H1 (cell line): ENCODE measurements around the gene GPR39. TPM values are rescaled to one million over a fixed set of nuclear protein-coding genes. Genes with fewer than 3 reads are reported as not detected.

ENCODE experiments used
- CTCF ChIA-PET: fragments of 300-600 bp; sonication (Branson Sonifier 250); formaldehyde crosslinking; loops from one replicate; lab custom pipeline; 2021; ENCODE audit not compliant: partially characterized antibody; lab: Charles Lee
- POLR2A ChIA-PET: fragments of 300-600 bp; sonication (Branson Sonifier 250); formaldehyde crosslinking; loops from one replicate; lab custom pipeline; 2021; ENCODE audit warnings: inconsistent platforms; ENCODE audit not compliant: partially characterized antibody; lab: Charles Lee
- DNase-seq, 2 experiments: peaks; one replicate each; pipeline versions ENCODE4 v3.0.0 to v3.0.0-alpha.2; 2010 to 2022; ENCODE audit warnings: low spot score in 2 of 2, low read depth in 1 of 2, mixed read lengths in 1 of 2
- FAIRE-seq: peaks from 2 replicates; lab custom pipeline; 2011; peaks lifted over from hg19 to GRCh38; lab: Jason Lieb, UNC
- H2AFZ ChIP-seq: 2 replicates; pipeline ENCODE4 v1.8.1; 2012; ENCODE audit warnings: low read length, inconsistent platforms
- H2AK5ac ChIP-seq: 2 replicates; pipeline ENCODE4 v1.6.1; 2013; ENCODE audit warnings: low read depth, low read length
- H2BK120ac ChIP-seq: replicated peaks from 2 replicates; pipeline ENCODE3; 2013; ENCODE audit warnings: low read depth, low read length, inconsistent platforms
- H2BK12ac ChIP-seq: 2 replicates; pipeline ENCODE4 v1.6.1; 2013; ENCODE audit warnings: low read depth, low read length
- H2BK15ac ChIP-seq: 2 replicates; pipeline ENCODE4 v1.6.1; 2013; ENCODE audit warnings: low read length
- H2BK20ac ChIP-seq: 2 replicates; pipeline ENCODE4 v1.6.1; 2013; ENCODE audit warnings: low read length
- H2BK5ac ChIP-seq: 2 replicates; pipeline ENCODE4 v1.6.1; 2013; ENCODE audit warnings: low read depth, low read length
- H3K14ac ChIP-seq: 2 replicates; pipeline ENCODE4 v1.6.1; 2013; ENCODE audit warnings: inconsistent platforms; ENCODE audit not compliant: insufficient read length
- H3K18ac ChIP-seq: 2 replicates; pipeline ENCODE4 v1.6.1; 2013; ENCODE audit warnings: low read length; ENCODE audit errors: extremely low read depth
- H3K23ac ChIP-seq: 2 replicates; pipeline ENCODE4 v1.6.1; 2013; ENCODE audit warnings: inconsistent platforms; ENCODE audit not compliant: insufficient read length
- H3K23me2 ChIP-seq: 2 replicates; pipeline ENCODE4 v1.6.1; 2013; ENCODE audit warnings: low read depth, low read length
- H3K27ac ChIP-seq: 2 replicates; pipeline ENCODE4 v1.6.1; 2011; ENCODE audit warnings: low read depth, low read length, inconsistent platforms
- H3K27me3 ChIP-seq, 4 experiments: replicated peaks in 1 of 4; 1 replicate in 1 of 4; 2 replicates in 3 of 4; pipeline versions ENCODE4 v1.6.1 to v1.8.1; 2011 to 2013; ENCODE audit warnings: low read length in 3 of 4, mild to moderate bottlenecking in 3 of 4, inconsistent platforms in 2 of 4, mixed read lengths in 2 of 4, moderate library complexity in 1 of 4; ENCODE audit not compliant: control insufficient read depth in 3 of 4, insufficient read depth in 3 of 4; ENCODE audit errors: extremely low read depth in 1 of 4
- H3K36me3 ChIP-seq, 4 experiments: 2 replicates each; pipeline versions ENCODE4 v1.6.1 to v1.8.1; 2011 to 2013; ENCODE audit warnings: mild to moderate bottlenecking in 4 of 4, low read length in 3 of 4, moderate library complexity in 2 of 4, control low read depth in 1 of 4, inconsistent platforms in 1 of 4; ENCODE audit not compliant: insufficient read depth in 4 of 4, control insufficient read depth in 2 of 4
- H3K4ac ChIP-seq: replicated peaks from 2 replicates; pipeline ENCODE3; 2013; ENCODE audit warnings: low read length, low read depth, mixed read lengths, inconsistent platforms; ENCODE audit not compliant: insufficient read length
- H3K4me1 ChIP-seq, 4 experiments: replicated peaks in 1 of 4; 1 replicate in 1 of 4; 2 replicates in 3 of 4; pipeline versions ENCODE4 v1.6.1 to v1.8.1; 2011 to 2013; ENCODE audit warnings: low read length in 3 of 4, inconsistent platforms in 2 of 4, mixed read lengths in 1 of 4; ENCODE audit not compliant: insufficient read depth in 4 of 4, control insufficient read depth in 3 of 4
- H3K4me2 ChIP-seq, 2 experiments: 2 replicates each; pipeline versions ENCODE4 v1.6.1 to v1.8.1; 2011 to 2013; ENCODE audit warnings: low read depth in 2 of 2, low read length in 2 of 2, control low read depth in 1 of 2, inconsistent platforms in 1 of 2, mild to moderate bottlenecking in 1 of 2; ENCODE audit not compliant: insufficient read depth in 1 of 2
- H3K4me3 ChIP-seq, 4 experiments: fragments of 200-600, 300-600 bp in 1 of 4; sonication (generic), shearing (Covaris generic), sonication (Bioruptor Twin) in 1 of 4; 2 replicates each; pipeline versions ENCODE4 v1.5.1 to v1.8.1; 2011 to 2016; ENCODE audit warnings: low read length in 4 of 4, low read depth in 3 of 4, control low read depth in 2 of 4, inconsistent platforms in 2 of 4, mild to moderate bottlenecking in 2 of 4, mixed read lengths in 1 of 4, moderate library complexity in 1 of 4; ENCODE audit not compliant: insufficient read depth in 2 of 4; ENCODE audit errors: extremely low read depth in 1 of 4
- H3K56ac ChIP-seq: replicated peaks from 2 replicates; pipeline ENCODE3; 2013; ENCODE audit warnings: low read depth, mild to moderate bottlenecking, mixed read lengths, low read length, inconsistent platforms; ENCODE audit not compliant: insufficient read length
- H3K79me1 ChIP-seq: 2 replicates; pipeline ENCODE4 v1.6.1; 2013; ENCODE audit warnings: low read depth, low read length, control low read depth
- H3K79me2 ChIP-seq, 2 experiments: 2 replicates each; pipeline versions ENCODE4 v1.6.1 to v1.8.1; 2012 to 2013; ENCODE audit warnings: low read length in 2 of 2, mild to moderate bottlenecking in 2 of 2, inconsistent platforms in 1 of 2; ENCODE audit not compliant: insufficient read depth in 2 of 2, control insufficient read depth in 1 of 2
- H3K9ac ChIP-seq, 4 experiments: replicated peaks in 1 of 4; 1 replicate in 1 of 4; 2 replicates in 3 of 4; pipeline versions ENCODE4 v1.6.1 to v1.8.1; 2011 to 2013; ENCODE audit warnings: low read depth in 3 of 4, low read length in 3 of 4, control low read depth in 2 of 4, mild to moderate bottlenecking in 2 of 4, moderate library complexity in 2 of 4, inconsistent platforms in 1 of 4; ENCODE audit errors: extremely low read depth in 1 of 4
- H3K9me3 ChIP-seq, 2 experiments: 2 replicates each; pipeline versions ENCODE4 v1.6.1 to v1.8.1; 2012 to 2013; ENCODE audit warnings: mild to moderate bottlenecking in 2 of 2, moderate library complexity in 2 of 2, control low read depth in 1 of 2, inconsistent platforms in 1 of 2, low read depth in 1 of 2, low read length in 1 of 2, mixed read lengths in 1 of 2; ENCODE audit not compliant: insufficient read depth in 2 of 2
- H4K20me1 ChIP-seq, 2 experiments: replicated peaks in 1 of 2; 2 replicates each; pipeline versions ENCODE3 to v1.8.1; 2011 to 2013; ENCODE audit warnings: inconsistent platforms in 2 of 2, low read length in 2 of 2, mild to moderate bottlenecking in 1 of 2; ENCODE audit not compliant: insufficient read depth in 2 of 2, control insufficient read depth in 1 of 2
- H4K5ac ChIP-seq: 2 replicates; pipeline ENCODE4 v1.6.1; 2013; ENCODE audit warnings: low read length, low read depth, mixed read lengths, inconsistent platforms; ENCODE audit not compliant: insufficient read length
- H4K8ac ChIP-seq: 2 replicates; pipeline ENCODE4 v1.8.0; 2013; ENCODE audit warnings: mild to moderate bottlenecking, moderate library complexity, low read length, inconsistent platforms; ENCODE audit not compliant: insufficient read depth; ENCODE audit errors: extremely low read depth
- H4K91ac ChIP-seq: replicated peaks from 2 replicates; pipeline ENCODE3; 2013; ENCODE audit warnings: low read length, mixed read lengths, inconsistent platforms; ENCODE audit not compliant: insufficient read length
- ATF3 ChIP-seq: IDR thresholded peaks from 2 replicates; pipeline ENCODE4 v1.6.1; 2011; ENCODE audit warnings: low read depth, mild to moderate bottlenecking, low read length; ENCODE audit not compliant: insufficient read depth
- CHD1 ChIP-seq: IDR thresholded peaks from 2 replicates; pipeline ENCODE4 v1.6.1; 2012; ENCODE audit warnings: low read depth, low read length, improper control_type of control experiment
- FOSL1 ChIP-seq: IDR thresholded peaks from 2 replicates; pipeline ENCODE4 v1.6.1; 2011; ENCODE audit warnings: mild to moderate bottlenecking, low read depth, low read length, moderate library complexity; ENCODE audit not compliant: insufficient read depth
- JUN ChIP-seq: IDR thresholded peaks from 2 replicates; pipeline ENCODE4 v1.6.1; 2011; ENCODE audit warnings: low read depth, mild to moderate bottlenecking, improper control_type of control experiment, low read length
- RAD21 ChIP-seq, 2 experiments: IDR thresholded peaks in 1 of 2; conservative IDR thresholded peaks in 1 of 2; 2 replicates each; pipeline ENCODE4 v1.6.1; 2011; ENCODE audit warnings: low read depth in 2 of 2, low read length in 2 of 2, improper control_type of control experiment in 1 of 2, inconsistent platforms in 1 of 2, mild to moderate bottlenecking in 1 of 2, moderate library complexity in 1 of 2
- SAP30 ChIP-seq: fragments of 300-600 bp; sonication (generic); IDR thresholded peaks from 2 replicates; pipeline ENCODE4 v1.7.1; 2012; ENCODE audit warnings: low read length, moderate library complexity, mild to moderate bottlenecking, inconsistent platforms; ENCODE audit not compliant: insufficient read depth, insufficient replicate concordance
- SIN3A ChIP-seq, 2 experiments: IDR thresholded peaks in 1 of 2; conservative IDR thresholded peaks in 1 of 2; 2 replicates each; pipeline ENCODE4 v1.6.1; 2011 to 2012; ENCODE audit warnings: low read length in 2 of 2, improper control_type of control experiment in 1 of 2, low read depth in 1 of 2, mild to moderate bottlenecking in 1 of 2
- WGBS, 2 experiments: shearing (Covaris generic) in 1 of 2; methylation state at CpG; one replicate each; pipeline versions ENCODE4 v1.1.6 to v1.1.7; 2013 to 2015; ENCODE audit warnings: low lambda C conversion rate in 2 of 2, mixed read lengths in 2 of 2, inconsistent platforms in 1 of 2, low coverage in 1 of 2, missing lambda C conversion rate in 1 of 2; ENCODE audit not compliant: insufficient replicate concordance in 2 of 2, insufficient coverage in 1 of 2, insufficient read length in 1 of 2; ENCODE audit errors: extremely low coverage in 1 of 2, missing lambda C conversion rate in 1 of 2; 5-methylcytosine and 5-hydroxymethylcytosine counted together
- polyA plus RNA-seq, 7 experiments: library from polyadenylated mRNA; depleted of rRNA in 3 of 7; stranded (reverse) in 5 of 7; unstranded in 2 of 7; fragments of >200 nt in 5 of 7; fragments of 200-250 nt in 2 of 7; gene quantifications; 1 replicate in 5 of 7; 2 replicates in 1 of 7; 4 replicates in 1 of 7; pipeline versions ENCODE4 v1.2.1 to v1.2.3, GENCODE V29; 2011 to 2013; ENCODE audit warnings: missing spikeins in 2 of 7, mixed read lengths in 2 of 7
- total RNA-seq: library from RNA; stranded (reverse); fragmentation: NEBNext Ultra II Directional; extraction: Animal tissue kit (Norgen Biotek cat#: 25700); gene quantifications from 2 replicates; pipeline ENCODE4 v1.2.1, GENCODE V29; 2021

GPR39 gene
- total and polyA plus RNA-seq, 2 of the 8 experiments (the other 6 are each of a cell fraction or from before 2014, with no cell fraction given) = 0.63 to 2.7 TPM

- no peak overlapping the region for H2BK5ac ChIP-seq
- FAIRE-seq = no peak
- H3K4me2 ChIP-seq = no peak overlapping the region
- no peak overlapping the region for H3K4ac ChIP-seq
- no peaks in the 10 kb centered on the region for H3K27me3 ChIP-seq
- H3K9me3 ChIP-seq = no peaks in the 10 kb centered on the region
- POLR2A ChIA-PET = no interaction called here
- no peaks in the 10 kb centered on the region for H4K20me1 ChIP-seq
- WGBS, 2 experiments = 80% methylated on average over 2 of the region's 2 CpGs; no CpG with 5 or more reads in 1 of the 2 experiments
- H4K8ac ChIP-seq = no peak overlapping the region
- no peak overlapping the region for H4K5ac ChIP-seq
- no peak overlapping the region for H2AFZ ChIP-seq
- no peaks in the 10 kb centered on the region; the same call in 1 of the 2 replicates for H3K23me2 ChIP-seq
- H3K14ac ChIP-seq = no peak overlapping the region
- no peaks in the 10 kb centered on the region for H3K4me1 ChIP-seq
- no peak overlapping the region for H3K18ac ChIP-seq
- no peak overlapping the region for H3K9ac ChIP-seq
- no peak overlapping the region for H2BK12ac ChIP-seq
- H2BK15ac ChIP-seq = no peak overlapping the region
- H2AK5ac ChIP-seq = no peak overlapping the region
- no peak overlapping the region for H2BK20ac ChIP-seq
- H3K23ac ChIP-seq = no peak overlapping the region
- H3K27ac ChIP-seq = no peak overlapping the region
- H3K79me1 ChIP-seq = no peaks in the 10 kb centered on the region
- no peaks in the 10 kb centered on the region for H3K79me2 ChIP-seq
- no peak overlapping the region for H4K91ac ChIP-seq
- no peaks in the 10 kb centered on the region for H3K36me3 ChIP-seq
- DNase-seq = no peak
- no peak overlapping the region for H3K4me3 ChIP-seq
- CTCF ChIA-PET = interaction anchor here (1.2 to 2.4 kb wide), 2 partner anchors 9 to 31 kb away, joined by 3 to 5 read pairs; no protein-coding TSS in a partner anchor
- H3K56ac ChIP-seq = no peak overlapping the region
- no peak overlapping the region for H2BK120ac ChIP-seq
- TF ChIP-seq SAP30 = no peak
- TF ChIP-seq ATF3 = no peak
- TF ChIP-seq CHD1 = no peak
- no peak for TF ChIP-seq SIN3A (conservative IDR thresholded peaks at IDR 0.05 in 1 of 2, IDR thresholded peaks at IDR 0.05 in 1 of 2; ENCODE audit: low read depth in 1 of 2, low read length in 2 of 2)
- no peak for TF ChIP-seq FOSL1
- TF ChIP-seq JUN = no peak
- TF ChIP-seq RAD21 (IDR thresholded peaks at IDR 0.05 in 1 of 2, conservative IDR thresholded peaks at IDR 0.05 in 1 of 2; ENCODE audit: low read depth in 2 of 2, low read length in 2 of 2) = no peak; a peak in 1 of 4 replicates
Observed at GRCh38 chr2:132515010-132515409, 98.4 kb downstream of the GPR39 start.
